Right hindlimb (tissue), 1 donor: Measurements from ENCODE around the gene PCDHA4.
"Not testable (repeated sequence)": the region's sequence is repeated elsewhere in the genome, so short reads cannot be mapped to it uniquely, and the experiment has no call there.

Experiments used
- DNase-seq: peaks from one replicate; pipeline ENCODE4 v3.0.0-alpha.2; 2018

The PCDHA4 gene

GRCh38 chr5:140806834-140807775 lies at the start of gene PCDHA4:
Gene PCDHA4, plus strand, starts transcription at chr5:140807068.
- DNase-seq: no peak

- DNase-seq: no peak
Measured at GRCh38 chr5:140764177-140764973, 42.5 kb upstream of the PCDHA4 start.

GRCh38 chr5:140767444-140767843 lies 39.4 kb upstream of the PCDHA4 start:
- DNase-seq: no peak

- no peak for DNase-seq
Measured at GRCh38 chr5:140780512-140780911, 26.4 kb upstream of the PCDHA4 start.

GRCh38 chr5:140785905-140786686 lies 20.8 kb upstream of the PCDHA4 start, which contains the start of gene PCDHA1:
Gene PCDHA1, plus strand, starts transcription at chr5:140786140.
- no peak for DNase-seq

GRCh38 chr5:140787422-140787821 lies 19.4 kb upstream of the PCDHA4 start:
- not testable (repeated sequence) for DNase-seq

- not testable (repeated sequence) for DNase-seq
Measured at GRCh38 chr5:140787849-140788504, 18.9 kb upstream of the PCDHA4 start.

GRCh38 chr5:140791089-140791488 lies 15.8 kb upstream of the PCDHA4 start:
- no peak for DNase-seq

- DNase-seq: no peak
Measured at GRCh38 chr5:140794595-140795258, 12.1 kb upstream of the PCDHA4 start, which contains the start of gene PCDHA2. Gene PCDHA2, plus strand, starts transcription at chr5:140794852.

- no peak for DNase-seq
Measured at GRCh38 chr5:140795259-140795641, 11.6 kb upstream of the PCDHA4 start.

GRCh38 chr5:140796072-140796717 lies 10.7 kb upstream of the PCDHA4 start:
- DNase-seq: not testable (repeated sequence)

GRCh38 chr5:140796718-140797095 lies 10.2 kb upstream of the PCDHA4 start:
- no peak for DNase-seq

GRCh38 chr5:140800816-140801493 lies 5.9 kb upstream of the PCDHA4 start, which contains the start of gene PCDHA3:
Gene PCDHA3, plus strand, starts transcription at chr5:140801057.
- DNase-seq: no peak

GRCh38 chr5:140801494-140801841 lies 5.4 kb upstream of the PCDHA4 start:
- no peak for DNase-seq

- not testable (repeated sequence) for DNase-seq
Measured at GRCh38 chr5:140802381-140802780, 4.5 kb upstream of the PCDHA4 start.

GRCh38 chr5:140802781-140803271 lies 4.0 kb upstream of the PCDHA4 start:
- DNase-seq: no peak

GRCh38 chr5:140808241-140808888 lies 1.5 kb downstream of the PCDHA4 start:
- DNase-seq: not testable (repeated sequence)

GRCh38 chr5:140808889-140809291 lies 2.0 kb downstream of the PCDHA4 start:
- DNase-seq: no peak

GRCh38 chr5:140821375-140822280 lies 14.8 kb downstream of the PCDHA4 start, which contains the start of gene PCDHA5:
Gene PCDHA5, plus strand, starts transcription at chr5:140821613.
- DNase-seq: no peak
